ENCODE results near the gene CACNG1.
"Not testable (repeated sequence)": the region's sequence is repeated elsewhere in the genome, so short reads cannot be mapped to it uniquely, and the experiment has no call there.

The CACNG1 gene

GRCh38 chr17:67025216-67025792 is 19.1 kb upstream of the CACNG1 start:
- DNase-seq (ENCODE audit: low read depth in 1 of 2, low spot score in 1 of 2) = no peak

- no peak for DNase-seq (ENCODE audit: low read depth in 1 of 2, low spot score in 1 of 2)
Observed at GRCh38 chr17:67026341-67026740, 18.0 kb upstream of the CACNG1 start.

GRCh38 chr17:67027031-67027628 is 17.2 kb upstream of the CACNG1 start:
- no peak for DNase-seq (ENCODE audit: low read depth in 1 of 2, low spot score in 1 of 2)

DNA sequence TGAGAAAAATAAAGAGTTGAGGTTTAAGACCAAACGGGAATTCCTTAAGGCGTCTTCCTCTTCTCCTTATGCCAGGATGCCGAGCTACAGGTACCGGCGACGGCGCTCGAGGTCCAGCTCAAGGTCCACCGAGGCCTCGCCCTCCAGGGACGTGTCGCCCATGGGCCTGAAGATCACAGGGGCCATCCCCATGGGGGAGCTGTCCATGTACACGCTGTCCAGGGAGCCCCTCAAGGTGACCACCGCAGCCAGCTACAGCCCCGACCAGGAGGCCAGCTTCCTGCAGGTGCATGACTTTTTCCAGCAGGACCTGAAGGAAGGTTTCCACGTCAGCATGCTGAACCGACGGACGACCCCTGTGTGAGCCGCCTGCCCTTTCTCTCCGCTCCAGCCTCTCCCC is 13.7 kb upstream of the CACNG1 start:
- DNase-seq (ENCODE audit: low read depth in 1 of 2, low spot score in 1 of 2) = no peak

DNA sequence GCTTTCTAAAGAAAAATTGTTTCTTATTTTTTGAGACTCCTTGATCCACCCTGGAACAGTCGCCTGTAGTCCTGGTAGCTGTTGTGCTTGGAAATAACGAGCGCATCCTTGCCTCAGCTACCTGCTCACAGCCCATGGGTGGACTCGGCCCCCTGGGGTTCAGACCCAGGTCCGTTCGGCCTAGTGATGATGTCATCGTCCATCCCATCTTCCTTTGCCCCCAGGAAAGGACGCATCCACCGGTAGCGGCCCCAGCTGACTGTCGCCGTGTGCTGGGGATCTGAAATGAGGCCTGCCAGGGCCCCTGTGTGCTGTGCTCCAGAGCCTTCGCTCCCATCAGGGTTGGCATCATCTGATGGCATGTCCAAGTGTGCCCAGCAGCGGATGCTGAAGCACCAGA is 12.0 kb upstream of the CACNG1 start:
- DNase-seq (ENCODE audit: low read depth in 1 of 2, low spot score in 1 of 2) = no peak

- no peak for DNase-seq (ENCODE audit: low read depth in 1 of 2, low spot score in 1 of 2)
Observed at GRCh38 chr17:67032985-67033384, 11.4 kb upstream of the CACNG1 start.

DNA sequence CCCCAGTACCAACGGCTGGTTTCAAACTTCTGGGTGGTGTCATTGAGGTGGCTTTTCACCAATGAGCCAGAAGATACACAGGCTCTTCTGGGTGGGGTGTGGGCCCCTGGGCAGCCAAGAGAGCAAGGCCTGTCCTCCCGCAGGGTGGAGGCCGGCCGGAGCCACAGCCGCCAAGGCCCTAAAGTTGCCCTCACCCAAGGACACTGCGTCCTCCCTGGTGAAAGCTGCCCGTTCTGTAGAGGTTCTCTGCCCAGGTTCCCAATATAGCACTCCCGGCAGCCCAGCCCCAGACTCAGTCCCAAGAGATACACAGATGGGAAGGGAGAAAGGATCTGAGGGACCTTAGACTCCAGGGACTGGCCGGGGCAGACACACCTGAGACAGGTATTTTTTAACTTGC is 10.7 kb upstream of the CACNG1 start:
- DNase-seq (ENCODE audit: low read depth in 1 of 2, low spot score in 1 of 2) = no peak

DNA sequence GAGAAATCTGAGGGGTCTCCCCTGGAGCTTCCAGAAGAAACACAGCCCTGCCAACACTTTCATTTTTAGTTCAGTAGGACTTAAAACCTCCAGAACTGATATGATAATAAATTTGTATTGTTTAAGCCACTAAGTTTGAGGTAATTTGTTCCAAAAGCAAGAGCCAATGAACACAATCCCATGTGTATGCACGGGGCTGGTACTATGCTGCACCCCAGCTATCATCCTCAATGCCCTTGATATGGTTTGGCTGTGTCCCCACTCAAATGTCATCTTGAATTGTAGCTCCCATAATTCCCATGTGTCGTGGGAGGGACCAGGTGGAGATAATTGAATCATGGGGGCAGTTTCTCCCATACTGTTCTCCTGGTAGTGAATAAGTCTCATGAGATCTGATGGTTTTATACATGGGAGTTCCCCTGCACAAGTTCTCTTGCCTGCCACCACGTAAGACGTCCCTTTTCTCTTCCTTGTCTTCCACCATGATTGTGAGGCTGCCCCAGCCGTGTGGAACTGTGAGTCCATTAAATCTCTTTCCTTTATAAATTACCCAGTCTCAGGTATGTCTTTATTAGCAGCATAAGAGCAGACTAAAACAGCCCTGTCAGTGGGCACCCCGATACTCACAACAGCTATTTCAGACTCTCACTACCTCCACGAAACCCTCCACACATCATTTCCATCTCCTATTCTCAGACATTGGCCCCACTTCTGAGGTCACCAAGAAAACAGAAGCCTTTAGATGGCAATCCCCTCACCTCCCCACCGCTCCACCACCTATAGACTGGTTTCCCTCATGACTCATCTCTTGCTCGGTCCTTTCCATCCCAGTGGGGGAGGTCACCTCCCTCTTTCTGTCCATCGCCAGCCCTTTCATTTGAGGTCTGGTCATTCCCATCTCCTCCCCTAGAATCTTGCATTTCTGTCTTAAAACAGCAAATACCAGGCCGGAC is 8.9 kb upstream of the CACNG1 start:
- no peak for DNase-seq (ENCODE audit: low read depth in 1 of 2, low spot score in 1 of 2)

DNA sequence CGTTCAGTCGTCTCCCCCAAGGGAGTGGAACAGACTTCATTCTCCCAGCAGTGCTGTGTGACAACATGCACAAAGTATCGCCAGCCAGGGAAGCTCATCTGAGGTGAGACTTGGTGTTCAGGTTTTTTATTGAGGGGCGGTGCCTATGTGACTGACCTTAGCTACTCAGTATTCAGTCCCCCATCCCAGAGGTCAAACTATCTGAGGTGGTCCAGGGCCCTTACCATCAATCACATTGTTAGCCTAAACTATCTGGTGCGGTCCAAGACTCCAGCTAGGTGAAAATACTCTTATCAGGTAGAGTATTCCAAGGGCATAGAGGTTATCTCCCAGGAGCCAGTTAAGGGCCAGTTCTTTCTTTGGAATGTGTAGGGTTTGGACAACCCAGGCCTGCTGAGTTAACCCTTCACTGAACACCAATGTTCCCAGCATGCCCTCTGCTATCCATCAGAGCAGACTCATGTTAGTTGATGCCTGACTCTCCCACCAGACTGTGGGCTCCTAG is 5.4 kb upstream of the CACNG1 start:
- no peak for DNase-seq (ENCODE audit: low read depth in 1 of 2, low spot score in 1 of 2)

- DNase-seq (ENCODE audit: low read depth in 1 of 2, low spot score in 1 of 2) = no peak
Observed at GRCh38 chr17:67040652-67041051, 3.7 kb upstream of the CACNG1 start.

GRCh38 chr17:67041119-67041518 is 3.2 kb upstream of the CACNG1 start:
- DNase-seq (ENCODE audit: low read depth in 1 of 2, low spot score in 1 of 2) = not testable (repeated sequence)

DNA sequence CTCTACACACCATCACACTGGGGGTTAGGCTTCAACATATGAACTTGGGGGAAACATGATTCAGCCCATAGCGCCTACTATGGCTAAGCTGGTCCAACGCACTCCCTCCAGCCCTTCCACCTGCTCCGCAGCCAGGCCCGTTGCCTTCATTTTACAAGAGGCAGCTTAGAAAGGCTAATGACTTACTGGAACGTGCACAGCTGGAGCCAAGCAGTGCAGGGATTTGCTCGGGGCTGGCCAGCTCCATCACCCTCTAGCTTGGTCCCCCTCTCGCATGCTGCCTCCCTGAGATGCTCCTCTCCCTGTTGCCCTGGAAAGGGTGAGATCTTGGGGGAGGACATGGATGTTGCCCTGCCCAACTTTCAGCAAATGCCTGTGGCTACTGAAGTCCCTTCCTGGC is 2.8 kb upstream of the CACNG1 start:
- no peak for DNase-seq (ENCODE audit: low read depth in 1 of 2, low spot score in 1 of 2)

DNA sequence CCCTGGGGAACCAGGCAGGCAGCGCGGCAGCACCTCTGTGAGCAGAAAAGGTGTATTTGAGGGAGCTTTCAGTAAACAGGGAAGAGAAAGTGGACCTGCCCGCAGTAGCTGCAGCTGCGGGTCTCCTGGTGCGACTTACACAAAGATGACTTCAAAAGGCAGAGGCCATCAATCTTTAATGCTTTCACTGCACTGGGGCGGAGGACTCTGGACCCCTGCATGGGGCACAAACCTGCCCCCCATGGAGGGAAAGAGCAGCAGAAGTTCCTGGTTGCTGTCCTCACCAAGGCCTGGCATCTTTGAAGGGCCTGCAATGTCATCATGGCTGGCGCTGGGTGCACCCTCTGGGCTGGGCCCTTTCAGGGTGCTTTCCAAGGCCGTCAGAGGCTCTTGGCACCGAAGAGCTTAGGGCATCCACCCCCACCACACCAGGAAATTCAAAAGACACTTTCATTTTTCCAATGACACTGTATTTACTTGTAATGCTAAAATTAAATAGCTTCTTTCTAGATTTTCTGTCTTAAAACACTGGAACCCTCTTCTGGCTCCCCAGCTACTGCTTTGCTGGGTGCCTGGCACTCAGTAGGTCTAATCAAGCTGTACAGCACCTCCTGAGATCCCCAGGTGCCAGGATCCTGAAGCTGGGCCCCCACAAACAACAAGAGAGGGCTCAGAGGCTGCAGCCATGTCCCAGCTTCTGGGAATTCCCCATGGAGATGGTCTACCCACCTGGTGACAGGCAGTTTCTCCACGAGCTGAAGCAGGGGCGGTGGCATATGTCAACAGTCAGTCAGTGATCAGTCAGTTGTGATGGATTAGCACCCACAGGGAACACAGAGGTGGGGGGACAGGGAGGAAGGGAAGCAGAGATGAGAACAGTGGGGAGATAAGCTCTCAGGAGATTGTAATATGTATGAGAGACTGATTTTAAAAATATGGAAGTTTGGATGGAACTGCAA is 2.1 kb upstream of the CACNG1 start:
- no peak for DNase-seq (ENCODE audit: low read depth in 1 of 2, low spot score in 1 of 2)

DNA sequence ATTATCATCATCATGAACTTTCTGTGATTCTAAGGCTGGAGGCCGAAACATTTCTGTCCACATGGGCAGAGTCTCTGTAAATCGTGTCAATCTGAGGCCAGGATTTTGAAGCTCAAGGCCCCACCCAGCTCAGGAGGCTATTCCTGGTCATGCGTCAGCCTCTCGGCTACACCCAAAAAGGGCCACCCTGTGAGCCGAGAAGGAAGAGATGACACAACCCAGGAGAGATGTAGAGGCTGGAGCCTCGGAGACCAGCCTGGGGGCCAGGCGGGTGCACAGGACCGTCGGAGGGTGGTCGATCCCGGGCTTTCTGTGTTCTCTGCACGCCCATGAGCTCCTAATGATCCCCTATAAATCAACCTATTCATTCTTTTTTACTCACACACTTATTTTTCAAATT is 1.1 kb upstream of the CACNG1 start:
- no peak for DNase-seq (ENCODE audit: low read depth in 1 of 2, low spot score in 1 of 2)

- DNase-seq (ENCODE audit: low read depth in 1 of 2, low spot score in 1 of 2) = no peak
Observed at GRCh38 chr17:67044940-67045339, 586 bp downstream of the CACNG1 start.

- DNase-seq (ENCODE audit: low read depth in 1 of 2, low spot score in 1 of 2) = no peak
Observed at GRCh38 chr17:67046398-67046797, 2.0 kb downstream of the CACNG1 start.

GRCh38 chr17:67047382-67047781 is 3.0 kb downstream of the CACNG1 start:
- no peak for DNase-seq (ENCODE audit: low read depth in 1 of 2, low spot score in 1 of 2)

- DNase-seq (ENCODE audit: low read depth in 1 of 2, low spot score in 1 of 2) = no peak
Observed at GRCh38 chr17:67049025-67049739, 4.8 kb downstream of the CACNG1 start.

GRCh38 chr17:67050066-67050465 is 5.7 kb downstream of the CACNG1 start:
- no peak for DNase-seq (ENCODE audit: low read depth in 1 of 2, low spot score in 1 of 2)

DNA sequence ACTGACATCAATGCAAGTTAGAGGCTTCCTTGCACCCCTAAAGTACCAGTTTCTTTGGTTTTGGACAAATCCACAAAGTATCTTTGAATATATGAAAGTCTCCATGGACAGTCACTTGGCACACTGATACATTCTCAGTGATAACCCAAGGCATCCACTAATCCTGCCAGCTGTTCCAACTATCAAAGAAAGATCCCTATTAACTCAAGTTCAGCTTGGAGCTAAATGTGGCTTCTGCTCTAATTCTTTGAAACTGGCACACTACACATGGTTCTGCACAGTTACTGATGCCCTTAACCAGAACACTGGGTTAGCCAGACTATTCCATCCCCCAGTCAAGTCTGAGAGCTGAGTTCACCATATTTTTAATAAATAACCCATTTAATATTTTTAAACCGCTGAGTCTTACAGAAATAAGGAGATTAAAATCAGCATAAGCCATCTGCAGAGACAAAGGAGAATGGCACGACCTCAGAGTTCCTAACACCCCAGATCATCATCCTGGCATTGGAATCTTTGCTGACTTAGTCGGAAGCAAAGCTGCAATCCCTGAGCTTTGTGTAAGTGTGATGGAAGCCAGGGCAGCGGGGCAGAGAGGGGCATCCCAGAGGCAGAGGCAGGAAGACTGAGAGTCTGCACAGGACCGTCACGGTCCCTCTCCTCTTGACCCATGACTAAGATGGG is 6.3 kb downstream of the CACNG1 start:
- DNase-seq (ENCODE audit: low read depth in 1 of 2, low spot score in 1 of 2) = no peak

Measured in activated CD4-positive, alpha-beta T cell treated with anti-CD3 and anti-CD28 coated beads, Interleukin-2, amount 50 U/mL, for 24 hours (primary cell).